Measurements from ENCODE around the gene HPN.

DNA sequence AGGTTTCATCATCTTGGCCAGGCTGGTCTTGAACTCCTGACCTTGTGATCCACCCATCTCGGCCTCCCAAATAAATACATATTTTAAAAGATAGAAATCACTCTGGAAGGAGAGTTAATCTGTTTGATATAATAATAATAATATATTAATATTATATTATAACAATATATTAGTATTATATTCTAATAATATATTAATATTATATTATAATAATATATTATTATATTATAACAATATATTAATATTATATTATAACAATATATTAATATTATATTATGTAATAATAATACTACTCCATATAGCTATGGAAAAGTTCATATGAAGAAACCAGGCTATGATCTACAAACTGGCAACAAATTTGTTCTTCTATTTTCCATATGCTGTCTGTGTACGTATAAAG is 16.8 kb downstream of the HPN start:
- no peak for TF ChIP-seq EZH2phosphoT487 (IDR thresholded peaks at IDR 0.05; ENCODE audit: low read depth)
- TF ChIP-seq, protein P1, sequence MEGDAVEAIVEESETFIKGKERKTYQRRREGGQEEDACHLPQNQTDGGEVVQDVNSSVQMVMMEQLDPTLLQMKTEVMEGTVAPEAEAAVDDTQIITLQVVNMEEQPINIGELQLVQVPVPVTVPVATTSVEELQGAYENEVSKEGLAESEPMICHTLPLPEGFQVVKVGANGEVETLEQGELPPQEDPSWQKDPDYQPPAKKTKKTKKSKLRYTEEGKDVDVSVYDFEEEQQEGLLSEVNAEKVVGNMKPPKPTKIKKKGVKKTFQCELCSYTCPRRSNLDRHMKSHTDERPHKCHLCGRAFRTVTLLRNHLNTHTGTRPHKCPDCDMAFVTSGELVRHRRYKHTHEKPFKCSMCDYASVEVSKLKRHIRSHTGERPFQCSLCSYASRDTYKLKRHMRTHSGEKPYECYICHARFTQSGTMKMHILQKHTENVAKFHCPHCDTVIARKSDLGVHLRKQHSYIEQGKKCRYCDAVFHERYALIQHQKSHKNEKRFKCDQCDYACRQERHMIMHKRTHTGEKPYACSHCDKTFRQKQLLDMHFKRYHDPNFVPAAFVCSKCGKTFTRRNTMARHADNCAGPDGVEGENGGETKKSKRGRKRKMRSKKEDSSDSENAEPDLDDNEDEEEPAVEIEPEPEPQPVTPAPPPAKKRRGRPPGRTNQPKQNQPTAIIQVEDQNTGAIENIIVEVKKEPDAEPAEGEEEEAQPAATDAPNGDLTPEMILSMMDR (IDR thresholded peaks at IDR 0.05; ENCODE audit: low read depth, low read length), result no peak

Measured in OCI-LY3 (cell line).